HFF-Myc (cell line): Measurements from ENCODE around the gene CNBP.

Experiments
- DNase-seq: peaks from one replicate; pipeline ENCODE4 v3.0.0-alpha.2; 2011; ENCODE audit warnings: low read depth; ENCODE audit errors: extremely low read depth
- H3K4me3 ChIP-seq: replicated peaks from 2 replicates; pipeline ENCODE4 v1.5.1; 2011; ENCODE audit warnings: low read depth, mild to moderate bottlenecking, control low read depth, low read length
- TF ChIP-seq, protein P1 (sequence below): IDR thresholded peaks from 2 replicates; pipeline ENCODE4 v1.5.1; 2012; ENCODE audit warnings: mild to moderate bottlenecking, low read depth, low read length, control low read depth; ENCODE audit errors: missing control alignments

The CNBP gene

DNA sequence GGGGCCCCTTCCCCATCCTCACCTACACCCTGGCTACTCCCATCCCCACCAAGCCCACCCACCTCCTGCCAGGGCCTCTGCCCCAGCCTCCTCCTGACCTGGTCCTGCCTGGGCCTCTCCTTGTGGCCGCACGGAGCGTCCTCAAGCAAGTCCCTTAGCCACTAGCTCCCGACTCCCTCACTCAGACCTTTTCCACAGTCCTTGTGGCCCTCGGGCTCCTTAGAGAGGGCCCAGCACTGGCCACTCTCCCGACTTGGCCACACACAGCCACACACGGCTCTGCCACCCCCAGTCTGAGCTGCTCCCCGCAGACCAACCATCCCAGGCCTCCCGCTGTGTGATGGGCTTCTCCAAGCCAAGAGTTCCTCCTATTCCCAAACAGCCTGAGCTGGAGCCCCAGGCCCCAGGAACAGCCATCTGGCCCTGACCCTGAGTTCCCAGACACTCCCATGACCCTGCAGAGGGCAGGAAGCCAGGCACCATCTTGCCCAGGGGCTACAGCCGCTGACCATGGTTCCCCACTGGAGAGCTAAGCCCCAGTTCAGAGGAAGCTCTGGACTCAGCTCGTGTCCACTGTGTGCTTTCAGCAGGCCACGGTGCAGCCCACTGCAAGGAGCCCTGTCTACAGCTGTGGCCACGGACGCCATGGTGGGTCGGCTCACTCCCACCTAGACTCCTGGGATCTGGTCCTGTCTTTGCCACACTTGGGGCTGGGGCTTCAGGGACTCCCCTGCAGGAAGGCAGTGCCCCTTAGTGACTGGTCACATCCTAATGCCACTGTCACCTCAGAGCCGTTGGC lies 55.1 kb downstream of the CNBP start:
- H3K4me3 ChIP-seq, result no peak overlapping the region
- no peak for DNase-seq
- TF ChIP-seq, protein P1, sequence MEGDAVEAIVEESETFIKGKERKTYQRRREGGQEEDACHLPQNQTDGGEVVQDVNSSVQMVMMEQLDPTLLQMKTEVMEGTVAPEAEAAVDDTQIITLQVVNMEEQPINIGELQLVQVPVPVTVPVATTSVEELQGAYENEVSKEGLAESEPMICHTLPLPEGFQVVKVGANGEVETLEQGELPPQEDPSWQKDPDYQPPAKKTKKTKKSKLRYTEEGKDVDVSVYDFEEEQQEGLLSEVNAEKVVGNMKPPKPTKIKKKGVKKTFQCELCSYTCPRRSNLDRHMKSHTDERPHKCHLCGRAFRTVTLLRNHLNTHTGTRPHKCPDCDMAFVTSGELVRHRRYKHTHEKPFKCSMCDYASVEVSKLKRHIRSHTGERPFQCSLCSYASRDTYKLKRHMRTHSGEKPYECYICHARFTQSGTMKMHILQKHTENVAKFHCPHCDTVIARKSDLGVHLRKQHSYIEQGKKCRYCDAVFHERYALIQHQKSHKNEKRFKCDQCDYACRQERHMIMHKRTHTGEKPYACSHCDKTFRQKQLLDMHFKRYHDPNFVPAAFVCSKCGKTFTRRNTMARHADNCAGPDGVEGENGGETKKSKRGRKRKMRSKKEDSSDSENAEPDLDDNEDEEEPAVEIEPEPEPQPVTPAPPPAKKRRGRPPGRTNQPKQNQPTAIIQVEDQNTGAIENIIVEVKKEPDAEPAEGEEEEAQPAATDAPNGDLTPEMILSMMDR, result no peak

GRCh38 chr3:129126726-129127280 lies 56.9 kb downstream of the CNBP start:
- no peak overlapping the region for H3K4me3 ChIP-seq
- TF ChIP-seq, protein P1, result no peak
- no peak for DNase-seq

DNA sequence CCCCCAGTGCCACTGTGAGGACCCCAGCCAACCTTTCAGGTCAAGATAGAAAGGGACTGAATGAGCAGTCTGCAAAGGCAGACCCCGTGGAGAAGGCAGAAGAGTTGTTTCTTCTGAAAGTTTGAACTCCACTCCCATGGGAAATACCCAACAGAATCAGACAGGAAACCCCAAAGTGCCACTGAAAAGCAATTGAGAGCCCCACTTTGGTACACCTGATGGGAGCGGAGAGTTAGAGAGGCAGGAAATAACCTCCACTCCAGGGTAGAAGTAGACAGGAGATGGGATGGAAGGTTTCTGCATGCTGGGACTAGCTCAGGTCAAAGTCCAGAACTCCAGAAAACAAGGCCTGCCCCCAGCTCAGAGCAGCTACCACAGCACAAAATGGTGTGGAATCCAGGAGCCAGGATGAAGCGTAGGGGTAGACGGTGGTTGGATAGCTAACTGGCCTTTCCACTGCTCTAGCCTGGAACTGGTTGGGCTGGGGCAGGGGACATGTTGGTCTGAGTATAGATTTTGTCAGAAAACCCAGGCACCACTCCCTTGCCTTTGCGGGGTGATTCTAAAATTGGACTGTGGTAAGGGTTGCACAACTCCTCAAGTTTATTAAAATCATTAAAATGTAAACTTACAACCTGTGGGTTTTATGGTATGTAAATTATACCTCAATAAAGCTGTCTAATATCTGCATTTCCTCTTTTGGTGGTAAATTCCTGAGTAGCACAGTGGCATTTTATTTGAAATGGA lies 60.2 kb downstream of the CNBP start:
- DNase-seq, result no peak
- TF ChIP-seq, protein P1, result no peak
- no peak overlapping the region for H3K4me3 ChIP-seq

GRCh38 chr3:129122412-129123011 lies 61.2 kb downstream of the CNBP start:
- no peak overlapping the region for H3K4me3 ChIP-seq
- TF ChIP-seq, protein P1, result no peak
- DNase-seq, result no peak

GRCh38 chr3:129121792-129122411 lies 61.8 kb downstream of the CNBP start, which contains the start of gene RAB43:
Gene RAB43 (minus strand): TSS chr3:129121804. CDS start chr3:129121489, 315 bp downstream.
- peak within 1 kb of the TSS; percentile 70 for H3K4me3 ChIP-seq
- DNase-seq, result peak; percentile 37
- TF ChIP-seq, protein P1, result no peak
